Hematopoietic multipotent progenitor cell treated with erythropoietin and hydrocortisone succinate and interleukin-3 and kit ligand, for 6 days (in vitro differentiated cells): ENCODE results near the gene RAB40B.
"Not testable (repeated sequence)": the region's sequence is repeated elsewhere in the genome, so short reads cannot be mapped to it uniquely, and the experiment has no call there.

Source experiments
- DNase-seq: peaks from one replicate; pipeline ENCODE4 v3.0.0-alpha.2; 2015

The RAB40B gene

GRCh38 chr17:82698065-82698973 lies at the start of gene RAB40B:
Gene RAB40B, minus strand, starts transcription at chr17:82698698. Its CDS starts 102 bp downstream, at chr17:82698596.
- DNase-seq: peak; percentile 99

- peak; percentile 4 for DNase-seq
Measured at GRCh38 chr17:82745524-82745923, 47.0 kb upstream of the RAB40B start.

GRCh38 chr17:82744736-82745135 lies 46.2 kb upstream of the RAB40B start:
- DNase-seq: not testable (repeated sequence)

GRCh38 chr17:82743344-82744219 lies 45.1 kb upstream of the RAB40B start:
- no peak for DNase-seq

- peak; percentile 70 for DNase-seq
Measured at GRCh38 chr17:82740906-82741759, 42.6 kb upstream of the RAB40B start.

GRCh38 chr17:82737967-82738877 lies 39.7 kb upstream of the RAB40B start:
- peak; percentile 94 for DNase-seq

- no peak for DNase-seq
Measured at GRCh38 chr17:82736511-82737185, 38.1 kb upstream of the RAB40B start.

GRCh38 chr17:82734987-82735866 lies 36.7 kb upstream of the RAB40B start, which contains the start of gene FN3K:
Gene FN3K, plus strand, starts transcription at chr17:82735615. Its CDS starts 22 bp downstream, at chr17:82735637.
- peak; percentile 69 for DNase-seq

- no peak for DNase-seq
Measured at GRCh38 chr17:82732118-82732743, 33.7 kb upstream of the RAB40B start.

- no peak for DNase-seq
Measured at GRCh38 chr17:82729479-82730260, 31.2 kb upstream of the RAB40B start.

GRCh38 chr17:82726427-82726826 lies 27.9 kb upstream of the RAB40B start:
- DNase-seq: no peak

- DNase-seq: no peak
Measured at GRCh38 chr17:82723169-82723807, 24.8 kb upstream of the RAB40B start.

GRCh38 chr17:82722341-82723013 lies 24.0 kb upstream of the RAB40B start:
- DNase-seq: no peak

- DNase-seq: no peak
Measured at GRCh38 chr17:82720204-82720603, 21.7 kb upstream of the RAB40B start.

GRCh38 chr17:82718986-82719685 lies 20.6 kb upstream of the RAB40B start:
- DNase-seq: no peak

- peak; percentile 95 for DNase-seq
Measured at GRCh38 chr17:82716203-82717010, 17.9 kb upstream of the RAB40B start, which contains the start of gene FN3KRP. Gene FN3KRP, plus strand, starts transcription at chr17:82716706. Its CDS starts 50 bp downstream, at chr17:82716756.
